Measurements from ENCODE around the gene AIP. TPM values are rescaled to one million over a fixed set of nuclear protein-coding genes. Genes with fewer than 3 reads are reported as not detected.
"Not testable (repeated sequence)": the region's sequence is repeated elsewhere in the genome, so short reads cannot be mapped to it uniquely, and the experiment has no call there.

AIP gene
- total and polyA plus RNA-seq, 9 of the 15 experiments (the other 6 are each of a cell fraction or from before 2014, with no cell fraction given): 5.2 to 92.5 (median 52.7) TPM

DNA sequence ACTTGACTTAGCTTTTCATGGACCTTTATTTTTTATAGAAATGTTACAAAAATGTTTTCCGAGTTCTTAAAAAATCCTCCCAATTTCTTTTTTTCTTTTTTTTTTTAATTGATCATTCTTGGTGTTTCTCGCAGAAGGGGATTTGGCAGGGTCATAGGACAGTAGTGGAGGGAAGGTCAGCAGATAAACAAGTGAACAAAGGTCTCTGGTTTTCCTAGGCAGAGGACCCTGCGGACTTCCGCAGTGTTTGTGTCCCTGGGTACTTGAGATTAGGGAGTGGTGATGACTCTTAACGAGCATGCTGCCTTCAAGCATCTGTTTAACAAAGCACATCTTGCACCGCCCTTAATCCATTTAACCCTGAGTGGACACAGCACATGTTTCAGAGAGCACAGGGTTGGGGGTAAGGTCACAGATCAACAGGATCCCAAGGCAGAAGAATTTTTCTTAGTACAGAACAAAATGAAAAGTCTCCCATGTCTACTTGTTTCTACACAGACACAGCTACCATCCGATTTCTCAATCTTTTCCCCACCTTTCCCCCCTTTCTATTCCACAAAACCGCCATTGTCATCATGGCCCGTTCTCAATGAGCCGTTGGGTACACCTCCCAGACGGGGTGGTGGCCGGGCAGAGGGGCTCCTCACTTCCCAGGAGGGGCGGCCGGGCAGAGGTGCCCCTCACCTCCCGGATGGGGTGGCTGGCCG is 5.3 kb upstream of the AIP start (continued):
- TF ChIP-seq MTA3 (IDR thresholded peaks at IDR 0.05; ENCODE audit: borderline replicate concordance) (0 out of 2 replicates have a peak, but pooled peaks have one; percentile 29), DPF2 (IDR thresholded peaks at IDR 0.05) (peak; percentile 85), ZNF740 (tag; IDR thresholded peaks at IDR 0.05) (0 out of 4 replicates have a peak, but pooled peaks of 1 of the 2 experiments have one; percentile 13), KDM1A (IDR thresholded peaks at IDR 0.05) (peak; percentile 56 to 63; a peak in 3 of 4 replicates), NBN (IDR thresholded peaks at IDR 0.05; ENCODE audit: low read depth) (0 out of 2 replicates have a peak, but pooled peaks have one; percentile 33), NR2C1 (IDR thresholded peaks at IDR 0.05) (peak; percentile 68), NR2C1 (tag; IDR thresholded peaks at IDR 0.05) (0 out of 2 replicates have a peak, but pooled peaks have one; percentile 25)
- not testable (repeated sequence) for TF ChIP-seq ZNF740 (CRISPR knock-in tag; IDR thresholded peaks at IDR 0.05)

GRCh38 chr11:67482275-67482826 is 475 bp upstream of the AIP start:
- DNase-seq (ENCODE audit: extremely low read depth in 1 of 4, low spot score in 3 of 4) (no peak), FAIRE-seq (no peak), ATAC-seq (peak; percentile 7)
- intact Hi-C loops (cut with micrococcal nuclease) (loop anchor here (1.0 to 5.0 kb wide), 2 partner anchors 22 to 80 kb away; partner anchors contain the start of genes PPP1CA and TBC1D10C), in situ Hi-C loops (cut with MboI) (no loop called here)
- peaks cover 33 to 52% of the 10 kb centered on the region in 2 experiments for H3K4me1 ChIP-seq (replicated peaks in 1 of 2; ENCODE audit: control insufficient read depth in 2 of 2, insufficient read depth in 2 of 2, low read length in 2 of 2)
- H3K27me3 ChIP-seq (ENCODE audit: control insufficient read depth in 2 of 2, insufficient read depth in 2 of 2, low read length in 2 of 2): no peaks in the 10 kb centered on the region
- ChIA-PET POLR2A (interaction anchor here (0.7 to 1.0 kb wide), 7 partner anchors 10 to 148 kb away, joined by 3 to 5 read pairs (median 3); partner anchors contain the start of gene PPP1CA), CTCF (ENCODE audit: low intra/inter-chr PET ratio) (interaction anchor here (0.7 kb wide), 1 partner anchor 446 kb away, joined by 3 read pairs; no protein-coding TSS in a partner anchor)
- peaks cover 3% of the 10 kb centered on the region; the same call in 1 of the 3 replicates for H3K36me3 ChIP-seq (ENCODE audit: control insufficient read depth, insufficient read depth, low read length)
- H2AFZ ChIP-seq (ENCODE audit: low read depth, low read length): peak overlapping the region; percentile 90
- peak overlapping the region; percentile 61 to 87 for H3K9ac ChIP-seq (ENCODE audit: insufficient read depth in 1 of 2, low read depth in 2 of 2, low read length in 2 of 2)
- H3K9me1 ChIP-seq (ENCODE audit: control insufficient read depth, insufficient read depth, low read length): no peaks in the 10 kb centered on the region
- H4K20me1 ChIP-seq (replicated peaks; ENCODE audit: control insufficient read depth, insufficient read depth, low read length): no peaks in the 10 kb centered on the region
- peak overlapping the region; percentile 49 for H3K4me3 ChIP-seq
- H3K79me2 ChIP-seq (ENCODE audit: control insufficient read depth, insufficient read depth, low read length): peaks cover 31% of the 10 kb centered on the region
- peak overlapping the region; percentile 78 for H3K4me2 ChIP-seq (ENCODE audit: insufficient read depth, low read length)
- TSS peak; percentile 98 for BruUV-seq (replicated peaks)
- H3K27ac ChIP-seq (ENCODE audit: extremely low read depth, low read depth, low read length): peak overlapping the region; percentile 73
- WGBS (ENCODE audit: insufficient coverage, low coverage, missing lambda C conversion rate): 24% methylated on average over 19 of the region's 19 CpGs
- H3K9me3 ChIP-seq (replicated peaks; ENCODE audit: control insufficient read depth, insufficient read depth, low read depth, low read length): no peaks in the 10 kb centered on the region
- TF ChIP-seq OTX1 (CRISPR knock-in tag; IDR thresholded peaks at IDR 0.05): no peak
- TF ChIP-seq ZNF384 (IDR thresholded peaks at IDR 0.05; ENCODE audit: low read depth, low read length): peak; percentile 91
- no peak for TF ChIP-seq ARID3B (CRISPR knock-in tag; IDR thresholded peaks at IDR 0.05; ENCODE audit: borderline replicate concordance)
- no peak for TF ChIP-seq ZNF766 (CRISPR knock-in tag; conservative IDR thresholded peaks at IDR 0.05)
- 0 out of 4 replicates have a peak, but pooled peaks of 1 of the 2 experiments have one; percentile 39 for TF ChIP-seq ARNT (IDR thresholded peaks at IDR 0.05)
- TF ChIP-seq ETV6 (IDR thresholded peaks at IDR 0.05; ENCODE audit: borderline replicate concordance in 1 of 2, low read depth in 2 of 2, low read length in 1 of 2): no peak
- no peak for TF ChIP-seq ETV6 (CRISPR knock-in tag; IDR thresholded peaks at IDR 0.05; ENCODE audit: borderline replicate concordance)
- TF ChIP-seq MBD1 (CRISPR knock-in tag; IDR thresholded peaks at IDR 0.05): 0 out of 2 replicates have a peak, but pooled peaks have one; percentile 37

All from K562 (cell line).